GM19025 (cell line): ENCODE results near the gene BAX.

Source experiments
- ATAC-seq: cut with Tn5 transposase; IDR thresholded peaks from one replicate; pipeline ENCODE4 v1.9.1; 2021; ENCODE audit warnings: mild to moderate bottlenecking, low read depth, moderate library complexity; ENCODE audit not compliant: unreplicated experiment

Gene BAX

GRCh38 chr19:48977061-48977460 lies 22.4 kb downstream of the BAX start:
- ATAC-seq: no peak

GRCh38 chr19:48982280-48982679 lies 27.6 kb downstream of the BAX start:
- no peak for ATAC-seq

GRCh38 chr19:48985711-48986110 lies 31.0 kb downstream of the BAX start:
- ATAC-seq: no peak

- no peak for ATAC-seq
These were observed 31.5 kb downstream of the BAX start for GRCh38 chr19:48986211-48986610.

GRCh38 chr19:48987323-48987722 lies 32.6 kb downstream of the BAX start:
- ATAC-seq: no peak

GRCh38 chr19:48988286-48988685 lies 33.6 kb downstream of the BAX start:
- no peak for ATAC-seq

GRCh38 chr19:48988860-48989259 lies 34.2 kb downstream of the BAX start:
- no peak for ATAC-seq

- ATAC-seq: no peak
These were observed 35.1 kb downstream of the BAX start for GRCh38 chr19:48989701-48990291.

GRCh38 chr19:48990400-48990799 lies 35.7 kb downstream of the BAX start:
- no peak for ATAC-seq

GRCh38 chr19:48991011-48991609 lies 36.4 kb downstream of the BAX start:
- ATAC-seq: no peak

GRCh38 chr19:48991873-48992580 lies 37.4 kb downstream of the BAX start:
- ATAC-seq: no peak

GRCh38 chr19:48992581-48993174 lies 38.0 kb downstream of the BAX start:
- ATAC-seq: no peak

- ATAC-seq: peak; percentile 84
These were observed 38.7 kb downstream of the BAX start, which contains the start of the genes GYS1 and RUVBL2 for GRCh38 chr19:48993175-48994034. GYS1 (minus strand) TSS chr19:48993309; CDS start chr19:48993112, 197 bp downstream. RUVBL2 (plus strand) TSS chr19:48993887; CDS start chr19:48993912, 25 bp downstream.

GRCh38 chr19:48994035-48994386 lies 39.3 kb downstream of the BAX start:
- no peak for ATAC-seq

GRCh38 chr19:48997972-48998371 lies 43.3 kb downstream of the BAX start:
- ATAC-seq: no peak

GRCh38 chr19:48999481-49000325 lies 45.0 kb downstream of the BAX start:
- ATAC-seq: no peak

GRCh38 chr19:49004133-49004532 lies 49.5 kb downstream of the BAX start:
- ATAC-seq: no peak

- ATAC-seq: no peak
These were observed 50.4 kb downstream of the BAX start for GRCh38 chr19:49004964-49005614.

- no peak for ATAC-seq
These were observed 52.2 kb downstream of the BAX start for GRCh38 chr19:49006905-49007304.
